LNCAP (cell line): ENCODE data around the gene ERBIN.

Source experiments
- TF ChIP-seq, protein P1 (sequence below): fragments of 450-650 bp; IDR thresholded peaks from 2 replicates; pipeline ENCODE4 v1.5.1; 2017; ENCODE audit warnings: mild to moderate bottlenecking

Gene ERBIN

DNA sequence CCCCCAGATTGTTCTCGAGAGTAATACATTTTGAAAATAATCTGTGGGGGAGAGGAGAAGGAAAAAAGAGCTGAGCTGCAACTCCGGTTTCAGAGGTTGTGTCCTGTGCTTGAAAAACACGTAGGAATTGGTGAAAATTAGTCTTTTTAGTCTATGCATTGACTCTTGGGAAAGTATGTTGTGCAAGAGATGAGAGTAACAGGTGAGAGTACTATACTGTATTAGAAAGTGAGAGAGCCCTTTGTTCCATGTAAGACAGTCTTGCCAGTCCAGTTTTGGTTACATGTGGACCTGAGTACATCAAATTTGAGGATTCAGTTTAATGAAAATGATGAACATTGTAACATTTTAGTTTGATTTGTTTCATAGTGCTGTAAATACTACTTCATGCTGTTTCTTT is 27.8 kb downstream of the ERBIN start:
- TF ChIP-seq, protein P1, sequence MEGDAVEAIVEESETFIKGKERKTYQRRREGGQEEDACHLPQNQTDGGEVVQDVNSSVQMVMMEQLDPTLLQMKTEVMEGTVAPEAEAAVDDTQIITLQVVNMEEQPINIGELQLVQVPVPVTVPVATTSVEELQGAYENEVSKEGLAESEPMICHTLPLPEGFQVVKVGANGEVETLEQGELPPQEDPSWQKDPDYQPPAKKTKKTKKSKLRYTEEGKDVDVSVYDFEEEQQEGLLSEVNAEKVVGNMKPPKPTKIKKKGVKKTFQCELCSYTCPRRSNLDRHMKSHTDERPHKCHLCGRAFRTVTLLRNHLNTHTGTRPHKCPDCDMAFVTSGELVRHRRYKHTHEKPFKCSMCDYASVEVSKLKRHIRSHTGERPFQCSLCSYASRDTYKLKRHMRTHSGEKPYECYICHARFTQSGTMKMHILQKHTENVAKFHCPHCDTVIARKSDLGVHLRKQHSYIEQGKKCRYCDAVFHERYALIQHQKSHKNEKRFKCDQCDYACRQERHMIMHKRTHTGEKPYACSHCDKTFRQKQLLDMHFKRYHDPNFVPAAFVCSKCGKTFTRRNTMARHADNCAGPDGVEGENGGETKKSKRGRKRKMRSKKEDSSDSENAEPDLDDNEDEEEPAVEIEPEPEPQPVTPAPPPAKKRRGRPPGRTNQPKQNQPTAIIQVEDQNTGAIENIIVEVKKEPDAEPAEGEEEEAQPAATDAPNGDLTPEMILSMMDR = no peak

DNA sequence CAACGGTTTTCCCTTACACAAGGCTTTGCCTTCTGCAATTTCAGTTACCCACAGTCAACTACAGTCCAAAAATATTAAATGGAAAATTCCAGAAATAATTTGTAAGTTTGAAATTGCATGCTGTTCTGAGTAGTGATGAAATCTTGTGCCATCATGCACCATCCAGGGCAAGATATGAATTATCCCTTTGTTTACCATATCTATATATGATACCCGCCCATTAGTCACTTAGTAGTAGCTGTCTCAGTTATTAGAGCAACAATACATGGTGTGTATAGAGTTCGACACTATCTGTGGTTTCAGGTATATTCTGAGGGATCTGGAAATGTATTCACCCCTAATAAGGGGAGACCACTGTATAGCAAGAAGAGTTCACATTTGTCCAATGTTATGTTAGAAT is 29.4 kb downstream of the ERBIN start:
- TF ChIP-seq, protein P1 = no peak

DNA sequence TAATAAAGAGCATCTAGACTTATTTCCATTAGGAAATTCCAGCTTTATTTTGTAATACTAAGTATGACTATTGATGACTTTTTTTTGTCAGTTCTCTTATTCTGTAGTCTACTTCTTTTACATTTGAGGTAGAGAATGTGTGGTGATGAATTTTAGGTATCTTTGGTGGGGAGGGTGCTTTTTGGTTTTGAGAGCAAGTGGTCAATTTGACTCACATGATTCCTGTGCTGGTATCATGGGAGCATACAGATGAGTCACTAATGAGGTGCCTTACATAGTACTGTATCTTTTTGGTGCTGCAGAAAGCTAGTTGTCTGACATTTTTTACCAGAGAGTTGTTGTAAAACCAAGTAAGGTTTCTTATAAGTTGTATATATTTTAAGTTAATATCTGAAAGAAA is 35.3 kb downstream of the ERBIN start:
- TF ChIP-seq, protein P1 = no peak

DNA sequence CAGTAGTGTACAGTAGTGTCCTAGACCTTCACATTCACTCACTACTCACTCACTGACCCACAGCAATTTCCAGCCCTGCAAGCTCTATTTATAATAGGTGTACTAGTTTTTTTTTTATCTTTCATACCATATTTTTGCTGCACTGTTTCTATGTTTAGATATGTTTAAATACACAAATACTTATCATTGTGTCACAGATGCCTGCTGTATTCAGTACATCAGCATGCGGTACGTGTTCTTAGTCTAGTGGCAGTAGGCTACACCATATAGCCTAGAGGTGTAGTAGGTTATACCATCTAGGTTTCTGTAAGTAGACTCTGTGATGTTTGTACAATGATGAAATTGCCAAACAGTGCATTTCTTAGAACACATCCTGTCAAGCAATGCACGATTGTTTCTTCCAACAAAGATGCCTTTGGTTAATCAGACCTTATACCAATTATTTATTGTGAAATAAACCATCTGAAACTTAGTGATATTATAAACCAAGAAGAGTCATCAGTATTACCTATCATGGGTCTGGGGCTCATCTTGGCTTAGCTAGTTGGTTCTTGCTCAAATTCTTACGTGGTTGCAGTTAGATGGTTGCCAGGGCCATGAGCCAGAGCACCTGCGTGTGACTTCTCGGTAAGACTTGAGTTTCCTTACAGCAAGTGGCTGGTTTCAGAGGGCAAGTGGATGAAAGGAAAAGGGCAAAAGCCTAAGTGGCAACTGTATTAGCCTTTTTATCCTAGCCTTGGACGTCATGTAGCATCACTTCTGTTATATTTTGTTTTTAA is 41.1 kb downstream of the ERBIN start:
- TF ChIP-seq, protein P1 = no peak

DNA sequence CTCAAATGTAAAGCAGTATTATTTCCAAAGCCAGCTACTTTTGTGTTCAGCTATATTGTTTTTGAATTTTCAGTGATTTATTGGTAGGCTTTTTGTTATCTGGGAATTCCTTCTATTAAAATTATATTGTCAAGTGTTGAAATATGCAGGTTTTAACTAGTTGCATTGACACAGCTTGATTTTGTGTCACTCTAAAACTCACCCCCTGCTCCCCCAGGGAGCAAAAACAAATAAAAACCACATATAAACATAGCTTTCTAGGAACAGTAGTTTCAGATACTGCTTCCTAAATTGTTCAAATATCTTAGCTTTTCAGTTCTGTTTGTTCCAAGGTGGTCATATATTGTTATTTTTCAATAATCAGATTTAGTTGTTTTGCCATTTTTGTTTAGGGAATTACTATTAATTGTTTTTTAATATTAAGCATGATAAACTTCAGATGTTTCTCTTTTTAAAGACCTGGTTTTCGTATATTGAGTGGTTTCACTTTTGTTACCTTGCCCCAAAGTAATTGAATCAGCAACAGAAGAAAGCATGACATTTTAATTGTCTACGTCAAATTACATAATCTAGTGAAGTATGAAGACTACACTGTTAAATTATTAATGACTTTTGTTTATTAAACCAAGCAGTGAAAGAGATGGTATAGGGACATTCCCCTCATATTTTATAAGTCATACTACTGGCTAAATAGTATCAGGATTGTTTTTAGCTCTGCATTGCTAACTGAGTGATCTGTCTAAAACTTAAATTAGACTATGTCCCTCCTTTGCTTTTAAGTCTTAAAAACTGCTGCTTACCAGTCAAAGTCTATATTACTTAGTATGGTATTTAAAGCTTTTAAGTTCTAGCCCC is 43.4 kb downstream of the ERBIN start:
- TF ChIP-seq, protein P1 = no peak

DNA sequence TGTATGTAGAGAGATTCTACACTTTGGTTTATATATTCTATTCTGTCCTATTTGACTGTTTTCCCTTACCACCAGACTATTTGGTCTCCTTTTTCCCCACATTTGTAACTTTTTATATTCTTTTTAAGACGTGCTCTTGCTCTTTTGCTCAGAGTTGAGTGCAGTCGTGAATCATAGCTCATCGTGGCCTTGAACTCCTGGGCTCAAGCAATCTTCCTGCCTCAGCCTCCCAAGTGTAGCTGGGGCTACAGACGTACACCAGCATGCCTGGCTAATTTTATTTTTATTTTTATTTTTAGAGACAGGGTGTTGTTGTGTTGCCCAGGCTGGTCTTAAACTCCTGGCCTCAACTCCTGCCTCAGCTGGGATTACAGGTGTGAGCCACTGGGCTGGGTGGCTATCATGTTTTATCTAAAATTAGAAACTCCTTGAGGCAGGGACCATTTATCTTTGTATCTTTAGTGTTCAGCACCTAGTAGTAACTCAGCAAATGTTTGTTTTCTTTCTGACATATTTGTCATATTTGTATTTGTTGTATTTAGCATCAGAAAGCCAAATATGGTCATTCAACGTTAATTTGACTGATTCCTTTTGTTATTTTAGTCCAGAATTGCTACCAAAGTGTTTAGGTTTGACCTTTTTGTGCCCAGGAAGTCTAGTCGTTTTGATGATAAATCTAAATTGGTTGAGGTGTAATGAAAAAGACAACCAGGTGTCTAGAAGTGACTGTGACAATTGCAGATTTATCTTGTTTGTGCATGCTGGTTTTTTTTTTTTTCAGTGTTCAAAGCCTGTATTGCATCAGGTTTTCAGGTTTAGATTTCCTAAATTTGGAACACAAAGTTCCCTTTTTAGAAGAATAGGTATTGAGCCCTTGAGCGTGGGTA is 44.3 kb downstream of the ERBIN start:
- TF ChIP-seq, protein P1 = no peak

DNA sequence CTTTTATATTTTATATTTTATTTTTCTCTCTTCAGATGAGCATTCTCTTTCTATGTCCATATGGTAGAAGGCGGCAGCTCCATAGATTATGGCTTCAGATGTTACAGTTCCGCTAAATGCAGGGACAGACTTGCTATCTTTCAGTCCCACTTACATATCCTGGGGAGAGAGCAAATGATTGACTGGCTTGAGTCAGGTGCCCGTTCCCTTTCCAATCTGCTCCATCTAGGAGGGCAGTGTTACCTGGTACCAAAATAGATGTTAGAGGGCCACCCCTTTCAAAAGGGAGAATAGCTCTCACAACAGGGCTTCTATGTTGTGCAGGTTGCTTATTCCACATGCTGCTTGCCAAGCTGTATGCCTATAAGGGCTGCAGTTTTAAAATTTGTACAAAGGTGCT is 45.3 kb downstream of the ERBIN start:
- TF ChIP-seq, protein P1 = no peak
